ENCODE results near the gene SUPT20HL1.
A peak's percentile ranks its signal among the peaks of the same experiment; 100 is the strongest.
"Not testable (repeated sequence)": the region's sequence is repeated elsewhere in the genome, so short reads cannot be mapped to it uniquely, and the experiment has no call there.

Gene SUPT20HL1

DNA sequence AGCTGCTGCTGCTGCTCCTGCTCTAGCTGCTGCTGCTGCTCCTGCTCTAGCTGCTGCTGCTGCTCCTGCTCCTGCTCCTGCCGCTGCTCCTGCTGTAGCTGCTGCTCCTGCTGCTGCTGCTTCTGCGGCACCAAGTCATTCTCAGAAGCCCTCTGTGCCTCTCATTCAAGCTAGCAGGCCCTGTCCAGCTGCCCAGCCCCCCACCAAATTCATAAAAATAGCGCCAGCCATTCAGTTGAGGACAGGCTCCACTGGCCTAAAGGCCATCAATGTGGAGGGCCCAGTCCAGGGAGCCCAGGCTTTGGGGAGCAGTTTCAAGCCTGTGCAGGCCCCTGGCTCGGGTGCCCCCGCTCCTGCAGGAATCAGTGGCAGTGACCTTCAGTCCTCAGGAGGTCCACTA lies 3.9 kb downstream of the SUPT20HL1 start:
- no peak for DNase-seq

DNA sequence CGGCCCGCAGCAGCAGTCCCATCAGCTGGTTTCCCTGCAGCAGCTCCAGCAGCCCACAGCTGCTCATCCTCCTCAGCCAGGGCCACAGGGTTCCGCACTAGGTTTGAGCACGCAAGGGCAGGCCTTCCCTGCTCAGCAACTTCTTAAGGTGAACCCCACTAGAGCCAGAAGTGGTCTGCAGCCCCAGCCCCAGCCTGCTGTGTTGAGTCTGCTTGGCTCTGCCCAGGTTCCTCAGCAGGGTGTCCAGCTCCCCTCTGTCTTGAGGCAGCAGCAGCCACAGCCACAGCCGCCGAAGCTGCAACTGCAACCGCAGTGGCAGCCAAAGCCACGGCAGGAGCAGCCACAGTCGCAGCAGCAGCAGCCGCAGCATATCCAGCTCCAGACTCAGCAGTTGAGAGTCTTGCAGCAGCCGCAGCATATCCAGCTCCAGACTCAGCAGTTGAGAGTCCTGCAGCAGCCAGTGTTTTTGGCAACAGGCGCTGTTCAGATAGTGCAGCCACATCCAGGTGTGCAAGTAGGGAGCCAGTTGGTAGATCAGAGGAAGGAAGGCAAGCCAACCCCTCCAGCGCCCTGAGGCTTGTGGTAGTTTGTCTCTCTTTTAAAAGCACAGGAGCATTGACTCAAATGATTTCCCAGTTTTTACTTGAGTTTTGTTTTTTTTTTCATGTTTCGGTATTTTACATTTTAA lies 4.6 kb downstream of the SUPT20HL1 start:
- no peak for DNase-seq

DNA sequence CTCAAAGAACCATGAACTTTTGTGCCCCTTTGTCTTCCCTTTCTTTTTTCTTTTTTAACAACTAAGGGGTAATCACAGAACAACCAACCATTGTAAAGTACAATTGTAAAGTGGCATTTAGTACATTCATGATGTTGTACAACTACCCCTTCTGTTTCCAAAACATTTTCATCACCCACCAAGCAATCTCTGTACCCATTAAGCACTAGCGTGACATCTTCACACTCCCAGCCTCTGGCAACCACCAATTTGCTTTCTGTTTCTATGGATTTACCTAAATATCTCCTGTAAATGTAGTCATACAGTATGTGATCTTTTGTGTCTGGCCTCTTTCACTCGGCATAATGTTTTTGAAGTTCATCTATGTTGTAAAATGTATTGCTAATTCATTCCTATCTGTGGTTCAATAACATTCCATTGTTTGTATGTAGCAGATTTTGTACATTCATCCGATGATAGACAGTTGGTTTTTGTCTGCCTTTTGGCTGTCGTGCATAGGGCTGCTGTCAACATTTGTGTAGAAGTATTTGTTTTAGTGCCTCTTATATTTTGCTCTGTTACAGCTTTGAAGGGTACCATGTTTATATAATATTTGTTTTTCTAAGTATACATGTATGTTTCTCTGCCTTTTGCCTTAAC lies 6.4 kb downstream of the SUPT20HL1 start:
- not testable (repeated sequence) for DNase-seq

GRCh38 chrX:24369816-24370215 lies 9.4 kb downstream of the SUPT20HL1 start:
- DNase-seq: no peak

- peak; percentile 27 for DNase-seq
These were observed 11.0 kb downstream of the SUPT20HL1 start for GRCh38 chrX:24371391-24371972.

GRCh38 chrX:24372021-24372763 lies 11.8 kb downstream of the SUPT20HL1 start:
- DNase-seq: no peak

GRCh38 chrX:24375600-24376131 lies 15.2 kb downstream of the SUPT20HL1 start:
- DNase-seq: no peak

GRCh38 chrX:24376403-24376802 lies 16.0 kb downstream of the SUPT20HL1 start:
- no peak for DNase-seq

DNA sequence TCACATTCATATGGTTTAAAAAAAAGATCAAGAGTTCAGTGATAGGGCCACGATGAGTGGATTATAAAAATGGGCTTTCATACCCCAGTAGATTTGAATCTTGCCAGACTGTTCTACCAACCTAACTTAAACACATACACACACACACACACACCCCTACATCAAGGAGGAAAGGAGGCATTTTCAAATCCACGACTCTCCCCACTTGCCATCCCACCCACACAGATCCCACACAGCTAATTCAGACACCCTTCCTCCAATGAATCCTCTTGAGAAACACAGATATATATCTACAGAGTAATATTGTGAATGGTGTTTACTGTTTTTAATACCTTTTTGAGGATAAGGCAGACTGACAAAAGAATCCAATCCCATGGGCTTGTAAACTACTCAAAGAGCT lies 16.8 kb downstream of the SUPT20HL1 start:
- DNase-seq: no peak

GRCh38 chrX:24377911-24378468 lies 17.6 kb downstream of the SUPT20HL1 start:
- no peak for DNase-seq

DNA sequence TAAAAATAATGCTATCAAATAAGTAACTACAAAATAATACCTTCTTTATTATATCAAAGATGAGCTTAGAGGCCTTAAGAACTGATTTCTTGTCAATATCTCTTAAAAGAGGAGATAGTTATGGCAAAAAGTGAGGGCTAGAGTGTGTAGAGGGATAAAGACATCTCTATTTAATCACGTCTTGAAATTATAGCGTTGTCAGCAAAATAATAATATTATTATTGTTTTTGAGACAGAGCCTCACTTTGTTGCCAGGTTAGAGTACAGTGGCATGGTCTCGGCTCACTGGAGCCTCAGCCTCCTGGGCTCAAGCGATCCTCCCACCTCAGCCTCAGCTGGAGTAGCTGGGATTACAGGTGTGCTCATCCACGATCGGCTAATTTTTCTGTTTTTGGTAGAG lies 18.3 kb downstream of the SUPT20HL1 start:
- DNase-seq: no peak

- no peak for DNase-seq
These were observed 20.1 kb downstream of the SUPT20HL1 start for GRCh38 chrX:24380262-24381187.

DNA sequence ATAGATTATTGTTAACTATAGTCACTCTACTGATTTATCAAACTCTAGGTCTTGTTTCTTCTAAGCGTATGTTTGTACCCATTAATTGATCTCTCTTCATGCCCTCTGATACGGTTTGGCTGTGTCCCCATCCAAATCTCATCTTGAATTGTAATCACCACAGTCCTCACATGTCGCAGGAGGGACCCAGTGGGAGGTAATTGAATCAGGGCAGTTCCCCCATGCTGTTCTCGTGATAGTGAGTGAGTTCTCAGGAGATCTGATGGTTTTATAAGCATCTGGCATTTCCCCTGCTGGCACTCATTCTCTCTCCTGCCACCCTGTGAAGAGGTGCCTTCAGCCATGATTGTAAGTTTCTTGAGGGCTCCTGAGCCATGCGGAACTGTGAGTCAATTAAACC lies 21.9 kb downstream of the SUPT20HL1 start:
- DNase-seq: not testable (repeated sequence)

DNA sequence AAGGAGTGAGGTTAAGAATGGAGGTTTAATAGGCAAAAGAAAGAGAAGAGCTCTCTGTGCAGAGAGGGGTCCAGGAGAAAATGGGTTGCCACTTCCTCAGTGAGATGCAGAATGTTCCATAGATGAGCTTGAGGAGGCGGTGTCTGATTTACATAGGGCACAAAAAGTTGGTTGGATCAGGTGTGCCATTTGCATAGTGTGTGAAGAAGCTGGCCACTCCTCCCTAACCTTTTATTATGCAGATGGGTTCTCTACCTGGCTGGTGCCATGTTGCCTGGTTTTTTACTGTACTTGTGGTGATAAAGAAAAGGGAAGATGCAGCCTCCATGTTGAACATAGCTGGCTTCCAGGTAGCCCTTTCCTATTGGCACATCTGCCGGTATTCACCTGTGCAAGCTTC lies 27.3 kb downstream of the SUPT20HL1 start:
- DNase-seq: no peak

- DNase-seq: no peak
These were observed 30.9 kb downstream of the SUPT20HL1 start for GRCh38 chrX:24391389-24391788.

DNA sequence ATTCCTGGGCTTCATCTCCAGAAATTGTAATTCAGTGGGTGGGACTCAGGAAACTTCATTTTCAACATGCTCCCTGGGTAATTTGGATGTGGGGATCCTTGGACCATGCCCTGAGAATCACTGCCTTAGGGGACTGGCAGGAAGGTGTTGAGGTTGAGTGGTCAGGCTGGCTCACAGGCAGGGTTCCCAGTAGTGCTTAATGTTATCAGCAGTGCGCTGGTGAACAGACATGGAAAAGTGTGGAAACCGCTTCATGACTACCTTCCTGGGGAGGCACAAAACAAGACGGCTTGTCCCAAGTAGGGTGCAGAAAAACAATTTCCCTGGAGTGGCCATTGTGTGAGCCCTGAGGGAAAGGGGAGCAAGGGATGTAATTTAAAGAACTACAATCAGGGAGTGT lies 31.4 kb downstream of the SUPT20HL1 start:
- no peak for DNase-seq

DNA sequence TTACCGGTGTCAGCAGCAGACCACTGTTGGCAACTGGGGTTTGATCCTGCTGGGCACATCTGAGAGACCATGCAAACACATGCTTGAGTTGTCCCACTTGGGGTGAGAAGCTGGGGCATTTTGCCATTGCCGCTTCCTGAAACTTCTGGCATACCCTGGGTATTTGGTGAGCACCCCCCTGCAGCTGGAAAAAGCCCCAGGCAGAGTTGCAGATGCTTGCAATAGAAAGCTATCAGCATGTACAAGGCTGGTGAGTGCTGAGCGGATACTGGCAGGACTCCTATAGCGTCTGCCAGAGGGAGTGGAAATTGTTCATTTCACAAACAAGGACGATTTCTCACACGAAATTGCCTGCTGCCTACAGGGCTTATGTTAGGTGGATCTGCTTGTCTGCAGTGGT lies 32.3 kb downstream of the SUPT20HL1 start:
- DNase-seq: no peak

DNA sequence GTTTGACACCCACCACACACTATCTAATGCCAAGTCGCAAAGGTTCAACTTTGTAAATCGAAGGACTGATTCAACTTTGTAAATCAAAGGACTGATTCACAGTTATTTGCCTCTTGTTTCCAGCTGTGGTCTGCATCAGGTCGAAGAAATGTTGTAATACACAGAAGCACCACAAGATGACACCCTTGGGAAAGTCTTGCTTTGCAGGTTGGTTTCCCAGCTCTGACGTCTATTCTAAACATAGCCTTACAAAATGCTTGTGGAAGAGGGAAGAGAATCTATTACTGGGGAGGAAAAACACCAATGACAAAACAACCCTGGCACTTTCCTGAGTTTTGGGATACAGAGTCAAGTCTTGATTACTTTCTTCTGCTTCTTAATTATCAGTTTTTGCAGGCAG lies 35.3 kb downstream of the SUPT20HL1 start:
- DNase-seq: peak in 1 of 2 experiments; percentile 24

- no peak for DNase-seq
These were observed 35.9 kb downstream of the SUPT20HL1 start for GRCh38 chrX:24396236-24396930.

- no peak for DNase-seq
These were observed 36.5 kb downstream of the SUPT20HL1 start for GRCh38 chrX:24396931-24397279.

DNA sequence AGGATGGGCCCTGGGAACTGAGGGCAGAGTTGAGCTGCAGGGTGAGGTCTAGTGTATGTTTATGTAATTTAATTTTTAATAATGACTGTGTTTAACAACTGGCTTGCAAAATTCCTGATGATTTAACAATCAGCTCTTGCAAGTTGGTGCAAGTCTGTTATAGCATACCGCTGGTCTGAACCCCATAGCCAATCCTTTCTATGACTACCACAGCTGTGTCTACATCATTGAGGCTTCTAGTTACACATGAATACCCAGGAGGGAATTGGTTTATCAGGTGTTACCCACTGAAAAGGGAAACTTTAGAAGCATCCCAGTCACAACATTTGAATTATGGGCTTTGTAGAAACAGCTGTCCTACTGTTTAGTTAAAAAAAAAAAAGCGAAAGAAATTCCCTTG lies 38.3 kb downstream of the SUPT20HL1 start:
- no peak for DNase-seq
